Stimulated activated naive CD8-positive, alpha-beta T cell treated with anti-CD3 and anti-CD28 coated beads, Interleukin-15, Interleukin-2, amounts not matched to agents 100 ng/mL and 50 ng/mL, for 24 hours (primary cell): ENCODE measurements around the gene PAX8.

Experiments used
- H3K27ac Mint-ChIP-seq: one replicate; pipeline ENCODE4 v1.8.0; 2021; ENCODE audit warnings: mild to moderate bottlenecking, mixed read lengths
- H3K27me3 Mint-ChIP-seq: one replicate; pipeline ENCODE4 v1.8.0; 2021; ENCODE audit warnings: mixed read lengths
- H3K36me3 Mint-ChIP-seq: one replicate; pipeline ENCODE4 v1.8.0; 2021; ENCODE audit warnings: low read depth, mixed read lengths
- H3K4me1 Mint-ChIP-seq: one replicate; pipeline ENCODE4 v1.8.0; 2021; ENCODE audit warnings: low read depth, mixed read lengths
- H3K4me3 Mint-ChIP-seq: one replicate; pipeline ENCODE4 v1.8.0; 2021; ENCODE audit warnings: mild to moderate bottlenecking, mixed read lengths
- H3K9me3 Mint-ChIP-seq: one replicate; pipeline ENCODE4 v1.8.0; 2021; ENCODE audit warnings: mixed read lengths

PAX8 gene

GRCh38 chr2:113228991-113229716, 49.6 kb downstream of the PAX8 start:
- H3K4me1 Mint-ChIP-seq, result peaks cover 18% of the 10 kb centered on the region
- no peaks in the 10 kb centered on the region for H3K9me3 Mint-ChIP-seq
- no peak overlapping the region for H3K4me3 Mint-ChIP-seq
- H3K27ac Mint-ChIP-seq, result no peak overlapping the region
- no peaks in the 10 kb centered on the region for H3K36me3 Mint-ChIP-seq
- H3K27me3 Mint-ChIP-seq, result no peaks in the 10 kb centered on the region

GRCh38 chr2:113228351-113228750, 50.4 kb downstream of the PAX8 start:
- Mint-ChIP-seq H3K9me3 (no peaks in the 10 kb centered on the region), H3K36me3 (no peaks in the 10 kb centered on the region), H3K27me3 (no peaks in the 10 kb centered on the region), H3K27ac (no peak overlapping the region), H3K4me1 (peaks cover 15% of the 10 kb centered on the region), H3K4me3 (no peak overlapping the region)

- Mint-ChIP-seq H3K36me3 (no peaks in the 10 kb centered on the region), H3K27me3 (no peaks in the 10 kb centered on the region), H3K4me3 (no peak overlapping the region), H3K4me1 (peaks cover 15% of the 10 kb centered on the region), H3K9me3 (no peaks in the 10 kb centered on the region), H3K27ac (no peak overlapping the region)
Observed at GRCh38 chr2:113227698-113228097, 51.0 kb downstream of the PAX8 start.

GRCh38 chr2:113227290-113227689, 51.4 kb downstream of the PAX8 start:
- H3K4me3 Mint-ChIP-seq, result no peak overlapping the region
- H3K27ac Mint-ChIP-seq, result no peak overlapping the region
- H3K4me1 Mint-ChIP-seq, result peaks cover 15% of the 10 kb centered on the region
- H3K9me3 Mint-ChIP-seq, result no peaks in the 10 kb centered on the region
- H3K36me3 Mint-ChIP-seq, result no peaks in the 10 kb centered on the region
- no peaks in the 10 kb centered on the region for H3K27me3 Mint-ChIP-seq

GRCh38 chr2:113226462-113226861, 52.3 kb downstream of the PAX8 start:
- H3K27ac Mint-ChIP-seq, result no peak overlapping the region
- no peaks in the 10 kb centered on the region for H3K36me3 Mint-ChIP-seq
- H3K4me3 Mint-ChIP-seq, result no peak overlapping the region
- no peaks in the 10 kb centered on the region for H3K27me3 Mint-ChIP-seq
- peaks cover 15% of the 10 kb centered on the region for H3K4me1 Mint-ChIP-seq
- no peaks in the 10 kb centered on the region for H3K9me3 Mint-ChIP-seq

GRCh38 chr2:113225263-113226259, 53.2 kb downstream of the PAX8 start:
- no peaks in the 10 kb centered on the region for H3K9me3 Mint-ChIP-seq
- H3K27me3 Mint-ChIP-seq, result no peaks in the 10 kb centered on the region
- H3K36me3 Mint-ChIP-seq, result no peaks in the 10 kb centered on the region
- no peak overlapping the region for H3K27ac Mint-ChIP-seq
- H3K4me1 Mint-ChIP-seq, result peaks cover 6% of the 10 kb centered on the region
- no peak overlapping the region for H3K4me3 Mint-ChIP-seq

- no peak overlapping the region for H3K27ac Mint-ChIP-seq
- no peaks in the 10 kb centered on the region for H3K9me3 Mint-ChIP-seq
- no peaks in the 10 kb centered on the region for H3K36me3 Mint-ChIP-seq
- no peaks in the 10 kb centered on the region for H3K4me1 Mint-ChIP-seq
- H3K4me3 Mint-ChIP-seq, result no peak overlapping the region
- H3K27me3 Mint-ChIP-seq, result no peaks in the 10 kb centered on the region
Observed at GRCh38 chr2:113224647-113225236, 54.0 kb downstream of the PAX8 start.

GRCh38 chr2:113223813-113224212, 54.9 kb downstream of the PAX8 start:
- Mint-ChIP-seq H3K27me3 (no peaks in the 10 kb centered on the region), H3K4me1 (peaks cover under 1% of the 10 kb centered on the region), H3K27ac (no peak overlapping the region), H3K36me3 (no peaks in the 10 kb centered on the region), H3K4me3 (no peak overlapping the region), H3K9me3 (no peaks in the 10 kb centered on the region)

- no peaks in the 10 kb centered on the region for H3K27me3 Mint-ChIP-seq
- H3K36me3 Mint-ChIP-seq, result no peaks in the 10 kb centered on the region
- H3K4me1 Mint-ChIP-seq, result peaks cover 19% of the 10 kb centered on the region
- H3K9me3 Mint-ChIP-seq, result no peaks in the 10 kb centered on the region
- H3K27ac Mint-ChIP-seq, result no peak overlapping the region
- no peak overlapping the region for H3K4me3 Mint-ChIP-seq
Observed at GRCh38 chr2:113221846-113222245, 56.9 kb downstream of the PAX8 start.

GRCh38 chr2:113220970-113221708, 57.6 kb downstream of the PAX8 start:
- H3K36me3 Mint-ChIP-seq, result no peaks in the 10 kb centered on the region
- H3K9me3 Mint-ChIP-seq, result no peaks in the 10 kb centered on the region
- no peaks in the 10 kb centered on the region for H3K27me3 Mint-ChIP-seq
- no peak overlapping the region for H3K4me3 Mint-ChIP-seq
- H3K27ac Mint-ChIP-seq, result no peak overlapping the region
- peaks cover 19% of the 10 kb centered on the region for H3K4me1 Mint-ChIP-seq

GRCh38 chr2:113219889-113220641, 58.7 kb downstream of the PAX8 start:
- Mint-ChIP-seq H3K27me3 (no peaks in the 10 kb centered on the region), H3K9me3 (no peaks in the 10 kb centered on the region), H3K36me3 (no peaks in the 10 kb centered on the region), H3K4me1 (peaks cover 19% of the 10 kb centered on the region), H3K27ac (no peak overlapping the region), H3K4me3 (no peak overlapping the region)

- H3K9me3 Mint-ChIP-seq, result no peaks in the 10 kb centered on the region
- no peaks in the 10 kb centered on the region for H3K27me3 Mint-ChIP-seq
- no peak overlapping the region for H3K4me3 Mint-ChIP-seq
- peaks cover 19% of the 10 kb centered on the region for H3K4me1 Mint-ChIP-seq
- H3K36me3 Mint-ChIP-seq, result no peaks in the 10 kb centered on the region
- no peak overlapping the region for H3K27ac Mint-ChIP-seq
Observed at GRCh38 chr2:113219525-113219888, 59.2 kb downstream of the PAX8 start.

- no peaks in the 10 kb centered on the region for H3K9me3 Mint-ChIP-seq
- no peak overlapping the region for H3K4me3 Mint-ChIP-seq
- H3K36me3 Mint-ChIP-seq, result no peaks in the 10 kb centered on the region
- H3K4me1 Mint-ChIP-seq, result peaks cover 19% of the 10 kb centered on the region
- H3K27me3 Mint-ChIP-seq, result no peaks in the 10 kb centered on the region
- H3K27ac Mint-ChIP-seq, result no peak overlapping the region
Observed at GRCh38 chr2:113219092-113219441, 59.7 kb downstream of the PAX8 start.
